UCSD-AML1 (cell line): ENCODE results near the gene GPRC5A.
A peak's percentile ranks its signal among the peaks of the same experiment; 100 is the strongest.

Source experiments
- DNase-seq: peaks from one replicate; lab custom pipeline; 2025; ENCODE audit not compliant: unreplicated experiment; lab: John Stamatoyannopoulos, UW

The GPRC5A gene

DNA sequence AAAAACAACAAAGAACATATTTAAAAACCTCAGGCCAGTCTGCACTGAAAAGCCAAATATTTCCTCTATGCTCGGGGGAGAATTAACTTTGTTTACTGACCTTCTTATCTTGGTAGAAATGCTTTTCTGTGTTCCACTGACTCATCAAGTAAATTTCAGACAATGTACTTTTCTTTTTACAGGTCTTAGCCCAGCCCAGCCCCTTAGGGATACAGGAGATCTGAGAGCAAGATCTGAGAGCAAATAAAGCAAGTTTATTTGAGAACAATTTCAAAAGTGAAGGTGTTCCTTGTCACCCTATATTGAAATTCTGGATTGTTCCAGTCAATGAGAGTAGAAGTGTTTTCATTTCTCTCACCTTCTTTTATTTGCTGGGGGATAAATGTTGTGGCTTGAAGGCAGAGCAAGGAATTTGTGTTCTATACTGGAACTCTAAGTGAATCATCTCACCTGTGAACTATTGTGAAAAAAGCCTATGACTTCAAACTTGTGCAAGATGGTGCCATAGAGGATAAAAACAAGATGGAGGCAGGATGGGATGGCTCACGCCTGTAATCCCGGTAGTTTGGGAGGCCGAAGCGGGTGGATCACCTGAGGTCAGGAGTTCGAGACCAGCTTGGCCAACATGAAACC lies 7.9 kb upstream of the GPRC5A start:
- no peak for DNase-seq

- DNase-seq: no peak
Observed at GRCh38 chr12:12885096-12885792, 6.1 kb upstream of the GPRC5A start.

GRCh38 chr12:12887471-12887870 lies 3.9 kb upstream of the GPRC5A start:
- no peak for DNase-seq

GRCh38 chr12:12889701-12890100 lies 1.7 kb upstream of the GPRC5A start:
- DNase-seq: no peak

GRCh38 chr12:12890543-12891079 lies 751 bp upstream of the GPRC5A start:
- DNase-seq: peak; percentile 29

- no peak for DNase-seq
Observed at GRCh38 chr12:12891881-12892355, 556 bp downstream of the GPRC5A start.

- DNase-seq: no peak
Observed at GRCh38 chr12:12892681-12893141, 1.3 kb downstream of the GPRC5A start.

GRCh38 chr12:12893438-12893837 lies 2.1 kb downstream of the GPRC5A start:
- no peak for DNase-seq

- no peak for DNase-seq
Observed at GRCh38 chr12:12896260-12896659, 4.9 kb downstream of the GPRC5A start.

- DNase-seq: no peak
Observed at GRCh38 chr12:12897302-12897701, 5.9 kb downstream of the GPRC5A start.

- DNase-seq: no peak
Observed at GRCh38 chr12:12898136-12898717, 6.9 kb downstream of the GPRC5A start.

DNA sequence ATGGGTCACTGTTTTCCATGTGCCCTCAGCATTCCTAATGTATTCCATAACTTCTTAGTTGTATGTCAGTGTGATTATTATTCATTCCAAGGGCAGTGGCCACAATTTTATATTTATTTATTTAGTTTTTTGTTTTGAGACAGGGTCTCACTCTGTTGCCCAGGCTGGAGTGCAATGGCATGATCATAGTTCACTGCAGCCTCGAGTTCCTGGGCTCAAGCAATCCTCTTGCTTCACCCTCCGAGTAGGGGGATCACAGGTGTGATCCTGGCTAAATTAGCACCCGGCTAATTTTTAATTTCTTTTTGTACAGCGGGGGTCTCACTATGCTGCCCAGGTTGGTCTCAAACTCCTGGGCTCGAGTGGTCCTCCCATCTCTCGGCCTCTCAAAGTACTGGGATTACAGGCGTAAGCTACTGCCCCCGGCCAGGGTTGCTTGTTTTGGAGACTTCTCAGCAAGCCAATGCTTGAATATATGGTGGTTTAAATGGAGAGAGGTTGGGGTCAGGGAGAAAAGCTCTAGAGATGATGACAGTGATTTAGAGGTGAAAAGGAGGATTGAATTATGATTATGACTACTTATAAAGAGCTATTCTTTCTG lies 7.6 kb downstream of the GPRC5A start:
- no peak for DNase-seq

GRCh38 chr12:12899530-12900380 lies 8.4 kb downstream of the GPRC5A start:
- DNase-seq: no peak

GRCh38 chr12:12900786-12901157 lies 9.4 kb downstream of the GPRC5A start:
- no peak for DNase-seq

DNA sequence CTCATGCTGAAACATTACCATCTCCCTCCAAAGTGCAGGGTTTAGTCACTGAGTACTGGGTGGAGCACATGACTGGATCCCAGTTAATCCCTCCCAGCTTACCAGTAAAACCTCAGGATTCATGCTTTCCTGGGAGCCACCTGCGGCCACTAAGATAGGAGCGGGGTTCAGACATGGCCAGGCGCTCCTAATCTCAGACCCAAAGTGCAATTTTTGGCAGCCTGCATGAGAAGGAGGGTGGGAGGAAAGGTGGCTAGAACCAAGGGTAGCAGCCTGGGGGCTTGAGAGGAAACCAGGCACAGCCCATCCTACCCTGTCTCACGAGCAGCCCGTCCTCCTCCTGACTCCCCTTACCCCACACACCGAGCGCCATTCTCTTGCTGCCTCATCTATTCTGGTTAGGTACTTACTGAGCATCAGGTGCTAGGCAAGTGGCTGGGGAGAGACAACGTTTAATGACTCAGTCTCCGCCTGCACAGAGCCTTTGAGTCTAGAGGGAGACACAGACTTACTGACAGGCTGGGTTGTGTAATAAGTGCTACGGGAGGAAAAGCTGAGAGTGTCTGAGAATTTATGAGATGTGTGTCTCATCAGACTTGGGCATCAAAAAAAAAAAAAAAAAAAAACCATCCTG lies 9.9 kb downstream of the GPRC5A start:
- DNase-seq: no peak

DNA sequence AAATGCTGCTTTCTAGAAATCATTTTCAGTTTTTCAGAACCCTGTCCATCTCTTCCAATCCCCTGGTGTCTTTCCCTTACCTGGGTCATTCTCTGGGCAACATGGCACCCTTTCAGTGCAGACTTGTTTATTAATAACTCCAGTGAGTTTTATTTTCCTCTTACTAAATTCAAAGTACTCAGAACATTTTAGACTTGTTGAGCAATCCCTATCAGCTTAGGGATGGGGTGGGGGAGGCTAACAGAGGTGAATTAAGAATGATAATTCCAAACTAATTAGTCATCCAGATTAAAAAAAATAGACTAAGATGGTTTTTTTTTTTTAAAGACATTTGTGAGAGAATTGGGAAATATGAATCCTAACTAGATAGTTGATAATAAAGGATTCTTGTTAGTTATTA lies 10.7 kb downstream of the GPRC5A start:
- no peak for DNase-seq

DNA sequence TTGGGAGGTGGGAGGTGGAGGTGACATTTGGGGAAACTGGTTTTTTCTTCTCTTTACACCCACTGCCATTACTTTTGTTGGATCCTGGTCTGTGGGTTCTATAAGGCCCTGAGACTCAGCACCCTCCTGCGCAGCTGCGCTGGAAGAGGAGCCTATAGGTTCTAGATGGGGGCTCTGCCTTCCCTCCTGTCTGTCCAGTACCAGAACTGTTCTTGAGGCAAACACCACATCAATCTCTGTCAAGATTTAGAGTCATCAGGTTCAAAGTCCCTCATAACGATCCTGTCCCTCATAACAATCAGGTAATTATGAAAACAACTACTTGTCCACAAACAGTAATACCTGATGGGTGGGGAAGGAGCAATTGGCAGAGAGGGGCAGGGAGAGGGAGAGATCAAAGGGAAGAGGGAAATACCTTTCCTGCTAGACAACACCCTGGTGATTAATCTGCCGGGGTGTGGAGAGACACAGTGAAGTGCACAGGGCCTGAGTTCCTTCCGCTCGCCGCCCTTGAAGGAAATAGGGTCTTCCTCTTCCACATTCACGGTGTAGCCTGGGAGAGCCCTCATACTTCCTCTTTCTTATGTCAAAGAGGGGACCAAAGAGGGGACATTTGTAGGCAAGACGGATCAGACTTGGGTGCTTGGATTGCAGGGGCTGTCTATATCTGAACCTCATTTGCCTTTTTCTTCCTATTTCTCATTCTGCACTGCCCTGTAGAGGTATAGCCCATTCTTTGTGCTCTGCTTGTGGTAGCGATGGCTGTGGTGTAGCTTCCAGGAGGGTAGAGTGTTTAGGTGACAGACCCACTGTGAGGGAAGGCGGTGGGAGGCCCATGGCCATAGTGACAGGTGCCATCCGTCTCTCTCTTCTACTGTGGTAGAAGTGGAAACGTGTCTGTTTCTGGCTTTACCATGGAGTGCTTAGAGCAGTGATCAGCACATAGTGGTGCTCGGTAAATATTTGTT lies 12.6 kb downstream of the GPRC5A start:
- peak; percentile 40 for DNase-seq

DNA sequence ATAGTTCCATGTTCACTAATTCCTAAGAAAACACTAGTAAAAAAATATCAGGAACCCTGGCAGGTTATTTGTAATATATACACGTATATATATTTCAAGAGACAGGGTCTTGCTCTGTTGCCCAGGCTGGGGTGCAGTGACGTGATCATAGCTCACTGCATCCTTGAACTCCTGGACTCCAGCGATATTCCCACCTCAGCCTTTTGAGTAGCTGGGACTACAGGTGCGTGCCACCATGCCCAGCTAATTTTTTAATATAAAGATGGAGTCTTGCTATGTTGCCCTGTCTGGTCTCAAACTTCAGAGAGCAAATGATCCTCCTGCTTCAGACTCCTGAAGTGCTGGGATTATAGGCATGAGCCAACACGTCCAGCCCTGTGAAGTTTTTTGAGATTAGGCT lies 16.2 kb downstream of the GPRC5A start:
- DNase-seq: no peak

DNA sequence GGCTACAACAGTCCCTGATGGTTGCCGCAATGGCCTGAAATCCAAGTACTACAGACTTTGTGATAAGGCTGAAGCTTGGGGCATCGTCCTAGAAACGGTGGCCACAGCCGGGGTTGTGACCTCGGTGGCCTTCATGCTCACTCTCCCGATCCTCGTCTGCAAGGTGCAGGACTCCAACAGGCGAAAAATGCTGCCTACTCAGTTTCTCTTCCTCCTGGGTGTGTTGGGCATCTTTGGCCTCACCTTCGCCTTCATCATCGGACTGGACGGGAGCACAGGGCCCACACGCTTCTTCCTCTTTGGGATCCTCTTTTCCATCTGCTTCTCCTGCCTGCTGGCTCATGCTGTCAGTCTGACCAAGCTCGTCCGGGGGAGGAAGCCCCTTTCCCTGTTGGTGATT lies 16.9 kb downstream of the GPRC5A start:
- no peak for DNase-seq
